ENCODE data around the gene FREM2.

The FREM2 gene, protein sequence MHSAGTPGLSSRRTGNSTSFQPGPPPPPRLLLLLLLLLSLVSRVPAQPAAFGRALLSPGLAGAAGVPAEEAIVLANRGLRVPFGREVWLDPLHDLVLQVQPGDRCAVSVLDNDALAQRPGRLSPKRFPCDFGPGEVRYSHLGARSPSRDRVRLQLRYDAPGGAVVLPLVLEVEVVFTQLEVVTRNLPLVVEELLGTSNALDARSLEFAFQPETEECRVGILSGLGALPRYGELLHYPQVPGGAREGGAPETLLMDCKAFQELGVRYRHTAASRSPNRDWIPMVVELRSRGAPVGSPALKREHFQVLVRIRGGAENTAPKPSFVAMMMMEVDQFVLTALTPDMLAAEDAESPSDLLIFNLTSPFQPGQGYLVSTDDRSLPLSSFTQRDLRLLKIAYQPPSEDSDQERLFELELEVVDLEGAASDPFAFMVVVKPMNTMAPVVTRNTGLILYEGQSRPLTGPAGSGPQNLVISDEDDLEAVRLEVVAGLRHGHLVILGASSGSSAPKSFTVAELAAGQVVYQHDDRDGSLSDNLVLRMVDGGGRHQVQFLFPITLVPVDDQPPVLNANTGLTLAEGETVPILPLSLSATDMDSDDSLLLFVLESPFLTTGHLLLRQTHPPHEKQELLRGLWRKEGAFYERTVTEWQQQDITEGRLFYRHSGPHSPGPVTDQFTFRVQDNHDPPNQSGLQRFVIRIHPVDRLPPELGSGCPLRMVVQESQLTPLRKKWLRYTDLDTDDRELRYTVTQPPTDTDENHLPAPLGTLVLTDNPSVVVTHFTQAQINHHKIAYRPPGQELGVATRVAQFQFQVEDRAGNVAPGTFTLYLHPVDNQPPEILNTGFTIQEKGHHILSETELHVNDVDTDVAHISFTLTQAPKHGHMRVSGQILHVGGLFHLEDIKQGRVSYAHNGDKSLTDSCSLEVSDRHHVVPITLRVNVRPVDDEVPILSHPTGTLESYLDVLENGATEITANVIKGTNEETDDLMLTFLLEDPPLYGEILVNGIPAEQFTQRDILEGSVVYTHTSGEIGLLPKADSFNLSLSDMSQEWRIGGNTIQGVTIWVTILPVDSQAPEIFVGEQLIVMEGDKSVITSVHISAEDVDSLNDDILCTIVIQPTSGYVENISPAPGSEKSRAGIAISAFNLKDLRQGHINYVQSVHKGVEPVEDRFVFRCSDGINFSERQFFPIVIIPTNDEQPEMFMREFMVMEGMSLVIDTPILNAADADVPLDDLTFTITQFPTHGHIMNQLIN (N-terminal part only)

DNA sequence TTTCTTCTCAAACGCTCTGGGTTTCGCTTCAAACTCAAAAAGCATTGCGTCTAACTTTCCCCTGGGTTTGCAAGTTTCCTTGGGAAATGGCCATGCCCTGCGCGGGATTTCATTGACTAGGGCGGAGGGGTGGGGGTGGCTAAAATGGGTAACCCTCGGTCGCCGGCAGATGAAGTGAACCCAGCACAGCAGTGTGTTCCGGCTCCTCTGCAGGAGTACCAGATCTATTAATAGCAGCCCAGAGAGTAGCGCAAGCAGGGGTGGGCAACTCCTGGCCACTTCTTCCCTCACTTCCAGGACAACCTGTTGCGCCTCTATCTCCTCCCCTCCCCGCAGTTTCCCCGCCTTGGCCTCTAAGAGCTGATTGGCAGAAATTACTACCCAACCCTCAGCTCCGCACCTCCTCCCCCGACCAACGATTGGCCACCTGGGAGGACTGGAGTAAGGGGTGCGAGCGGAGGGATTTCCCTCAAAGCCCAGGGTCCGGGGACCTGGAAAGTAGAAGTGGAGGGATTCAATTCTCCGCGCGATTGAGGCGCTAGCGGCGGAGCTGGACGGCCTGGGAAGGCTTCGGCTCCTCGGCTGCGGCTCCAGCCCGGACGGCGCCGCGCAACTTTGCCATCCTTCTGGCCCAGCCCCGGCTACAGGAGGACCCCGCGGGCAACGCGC lies at the start of gene FREM2:
Gene FREM2 (plus strand): TSS at position 501 of the 669 bp plus-strand sequence. CDS start 268 bp downstream, outside the sequence.
- no peak for DNase-seq

DNA sequence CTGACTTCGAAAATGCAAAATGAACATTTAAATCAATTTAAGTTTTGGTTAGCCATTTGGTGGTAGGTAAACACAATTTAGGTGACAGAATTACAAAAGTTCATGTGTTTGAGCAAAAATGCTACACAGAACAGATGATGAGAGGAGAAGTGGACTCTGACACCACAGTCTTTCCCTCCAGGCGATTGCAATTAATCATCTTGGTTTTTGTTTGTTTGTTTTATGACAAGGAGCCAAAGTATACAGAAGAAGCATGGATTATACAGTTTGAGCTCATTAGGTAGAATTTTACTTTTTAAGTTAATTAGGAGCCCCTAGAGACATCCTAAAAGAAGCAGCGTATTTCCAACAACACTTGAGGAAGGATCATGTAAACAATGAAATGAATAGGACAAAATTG lies 49.3 kb upstream of the FREM2 start:
- DNase-seq = no peak

DNA sequence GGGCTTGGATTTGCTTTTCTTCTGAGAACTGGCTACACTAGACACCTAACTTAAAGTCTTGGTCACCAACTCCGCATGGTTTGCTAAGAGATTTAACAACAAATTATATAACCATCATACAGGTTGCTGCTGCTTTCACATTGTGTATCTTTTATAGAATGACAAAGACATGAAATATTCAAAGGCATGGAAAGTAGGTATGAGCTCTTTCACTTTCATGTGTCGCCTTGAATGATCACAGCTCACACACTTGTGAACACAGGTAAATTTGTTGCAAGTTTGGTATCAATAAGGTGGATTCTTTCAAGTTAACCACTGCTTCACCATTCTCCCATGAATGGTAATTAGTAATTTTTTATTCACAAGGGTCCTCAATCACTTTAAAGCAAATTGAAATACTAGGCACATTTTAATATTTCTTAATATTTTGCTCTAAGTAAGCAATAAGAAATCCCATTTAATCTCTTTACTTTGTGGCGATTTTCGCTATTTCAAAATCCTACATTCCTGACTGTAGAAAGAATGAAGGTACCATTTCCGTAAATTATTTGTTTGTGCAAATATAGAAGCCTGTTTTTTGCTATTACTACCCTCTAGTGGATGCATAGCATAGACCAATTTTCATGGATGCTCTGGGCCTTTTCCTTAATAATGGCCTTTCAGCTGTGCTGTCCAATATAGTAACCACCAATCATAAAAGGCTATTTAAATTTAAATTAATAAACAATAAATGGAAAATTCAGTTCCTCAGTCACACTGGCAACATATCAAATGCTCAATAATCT lies 45.5 kb upstream of the FREM2 start:
- no peak for DNase-seq

DNA sequence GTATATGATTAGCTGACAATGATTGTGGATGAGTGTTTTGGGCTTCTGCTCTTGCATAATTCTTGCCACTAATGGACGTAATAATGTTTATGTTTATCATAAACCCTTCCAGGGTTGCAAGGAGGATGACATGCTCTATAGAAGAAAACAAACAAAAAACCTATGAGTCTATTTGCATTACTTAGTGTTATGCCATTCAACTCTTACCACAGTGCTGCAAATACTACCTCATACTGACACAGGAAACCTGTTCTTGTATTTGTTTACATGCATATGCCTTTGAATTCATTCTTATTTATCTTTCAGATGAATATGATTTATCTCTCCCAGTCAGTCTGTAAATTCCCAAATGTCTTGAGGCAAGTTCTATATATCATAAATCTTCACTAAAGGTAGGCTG lies 39.6 kb upstream of the FREM2 start:
- DNase-seq = no peak

DNA sequence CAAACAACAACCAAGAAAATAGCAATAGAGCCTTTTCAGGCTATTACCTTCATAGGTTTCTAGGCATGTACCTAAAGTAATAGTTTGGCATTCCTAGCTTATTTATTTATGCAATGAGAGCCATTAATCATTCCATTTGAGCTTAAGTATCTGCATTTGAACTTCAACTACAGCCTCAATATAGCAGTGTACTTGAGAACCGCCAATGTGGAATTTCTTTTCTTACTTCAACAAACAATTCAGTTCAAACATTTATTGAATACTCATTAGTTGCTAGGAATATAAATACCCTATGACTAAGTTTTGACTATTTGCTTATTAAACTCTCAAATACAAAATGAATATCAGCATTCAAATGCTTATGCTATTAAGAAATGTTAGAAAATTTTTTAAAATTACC lies 38.0 kb upstream of the FREM2 start:
- DNase-seq = no peak

DNA sequence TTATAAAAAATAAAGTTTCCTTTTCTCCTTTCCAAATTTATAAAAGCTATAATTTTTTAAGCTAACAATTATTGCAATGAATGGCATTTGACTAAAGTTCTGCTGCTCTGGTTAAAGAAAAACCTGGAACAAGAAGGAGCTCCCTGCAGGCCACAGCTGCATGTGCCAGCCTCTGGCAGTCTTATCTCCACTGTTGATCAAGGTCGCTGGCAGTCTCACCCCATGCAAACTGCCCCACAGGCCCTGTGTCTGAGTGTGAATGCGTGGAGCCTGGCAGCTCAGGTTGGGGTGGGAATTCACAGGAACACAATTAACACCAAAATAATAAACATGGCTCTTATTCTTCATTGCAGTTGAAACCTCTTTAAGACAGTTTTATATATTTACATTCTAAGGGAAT lies 30.2 kb upstream of the FREM2 start:
- no peak for DNase-seq

DNA sequence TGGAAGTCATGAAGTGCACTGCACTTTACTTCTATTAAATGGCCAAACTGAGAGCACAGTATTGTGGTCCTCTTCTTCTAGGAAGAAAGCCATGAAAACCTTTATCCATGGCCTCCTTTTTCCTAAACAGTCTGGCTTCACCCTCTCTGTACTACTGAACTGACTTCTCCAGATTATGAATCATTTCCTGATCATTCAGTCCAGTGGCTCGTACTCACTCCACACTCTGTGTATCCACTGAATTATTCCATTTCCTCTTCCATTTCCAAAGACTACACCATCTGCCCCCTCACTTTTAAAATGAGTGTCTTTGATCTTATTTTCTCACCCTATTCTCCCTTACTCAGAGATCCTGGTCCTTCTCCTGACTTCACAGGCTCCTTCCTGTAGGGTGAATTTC lies 29.7 kb upstream of the FREM2 start:
- no peak for DNase-seq

DNA sequence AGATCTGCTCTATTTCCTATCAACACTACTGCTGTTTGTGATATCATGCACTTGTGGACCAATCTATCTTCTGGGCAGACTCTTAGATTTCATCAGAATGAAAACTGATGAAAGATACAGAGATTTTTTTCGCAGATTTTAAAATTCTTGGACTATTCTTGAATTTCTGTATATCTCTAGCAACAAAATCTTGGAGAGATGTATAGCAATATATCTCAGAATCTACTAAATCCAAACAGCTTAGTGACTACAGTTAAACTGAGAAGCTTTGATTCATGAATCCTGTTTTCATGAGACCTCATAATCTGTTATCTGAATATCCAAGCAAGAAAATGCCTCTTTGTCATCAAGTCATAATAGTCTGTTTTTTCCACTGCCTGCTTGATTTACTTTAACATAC lies 28.0 kb upstream of the FREM2 start:
- DNase-seq = no peak

DNA sequence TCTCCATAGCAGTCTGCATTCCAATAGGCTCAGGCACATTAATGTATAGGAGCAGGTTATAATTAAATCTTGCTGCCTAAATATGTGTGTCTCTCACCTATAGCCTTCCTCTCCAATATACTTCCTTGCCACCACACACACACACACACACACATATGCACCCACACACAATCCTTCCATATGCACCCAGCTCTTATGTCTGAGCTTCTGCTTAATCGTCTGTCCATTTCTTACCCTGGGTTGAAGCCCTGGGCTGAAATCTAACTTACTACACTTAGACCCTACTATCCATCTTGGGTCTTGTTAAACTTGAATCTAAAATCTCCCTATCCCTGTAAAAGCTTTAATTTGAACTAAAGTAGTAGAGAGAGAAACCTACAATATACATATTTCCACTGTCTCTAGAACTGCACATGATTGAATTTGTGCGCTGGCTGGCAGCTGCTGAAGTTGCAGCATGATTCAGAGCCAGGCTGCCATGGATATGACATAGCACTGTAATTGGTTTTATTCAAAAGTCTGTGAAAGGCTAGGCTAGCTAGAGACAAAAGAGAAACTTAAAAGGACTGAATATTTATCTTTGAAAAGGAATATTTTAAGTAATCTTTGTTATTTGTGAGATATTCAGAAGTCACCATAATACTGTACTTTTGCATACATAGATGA lies 25.7 kb upstream of the FREM2 start:
- no peak for DNase-seq

DNA sequence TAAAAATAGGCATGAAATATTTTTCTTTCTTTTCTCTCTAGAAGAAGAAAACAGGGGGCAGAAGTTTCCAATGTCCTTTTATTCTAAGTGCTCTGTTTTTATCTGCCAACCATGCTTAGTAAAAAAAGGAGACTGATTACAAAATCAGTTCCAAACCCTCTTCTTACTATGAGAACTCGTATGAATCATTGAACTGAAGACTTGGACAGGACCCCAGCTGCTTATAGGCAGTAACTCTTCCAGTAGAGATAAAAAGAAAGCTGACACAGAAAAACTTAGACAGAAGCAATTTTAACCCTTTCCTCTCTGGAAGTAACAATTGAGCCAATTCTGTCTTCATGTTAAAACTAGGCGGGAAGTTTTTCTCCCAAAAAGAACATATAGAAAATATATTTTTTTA lies 24.5 kb upstream of the FREM2 start:
- DNase-seq = no peak

DNA sequence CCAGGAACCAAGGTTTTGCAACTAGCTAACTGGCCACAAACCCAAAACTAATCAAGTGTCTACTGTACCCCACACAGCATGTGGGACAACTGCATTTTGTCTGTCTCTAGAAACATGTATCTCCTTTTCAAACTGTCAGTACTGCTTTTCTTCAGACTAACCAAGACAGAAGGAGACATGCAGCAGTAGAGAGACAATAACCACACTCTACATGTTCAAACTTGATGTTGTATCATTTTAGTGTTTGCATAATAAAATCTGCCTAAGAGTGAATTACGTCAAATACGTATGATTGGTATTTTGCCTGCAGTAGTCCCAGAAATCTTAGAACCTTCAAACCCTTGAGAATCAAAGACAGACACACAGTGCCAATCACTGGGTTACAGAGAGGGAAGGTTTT lies 22.0 kb upstream of the FREM2 start:
- DNase-seq = no peak

DNA sequence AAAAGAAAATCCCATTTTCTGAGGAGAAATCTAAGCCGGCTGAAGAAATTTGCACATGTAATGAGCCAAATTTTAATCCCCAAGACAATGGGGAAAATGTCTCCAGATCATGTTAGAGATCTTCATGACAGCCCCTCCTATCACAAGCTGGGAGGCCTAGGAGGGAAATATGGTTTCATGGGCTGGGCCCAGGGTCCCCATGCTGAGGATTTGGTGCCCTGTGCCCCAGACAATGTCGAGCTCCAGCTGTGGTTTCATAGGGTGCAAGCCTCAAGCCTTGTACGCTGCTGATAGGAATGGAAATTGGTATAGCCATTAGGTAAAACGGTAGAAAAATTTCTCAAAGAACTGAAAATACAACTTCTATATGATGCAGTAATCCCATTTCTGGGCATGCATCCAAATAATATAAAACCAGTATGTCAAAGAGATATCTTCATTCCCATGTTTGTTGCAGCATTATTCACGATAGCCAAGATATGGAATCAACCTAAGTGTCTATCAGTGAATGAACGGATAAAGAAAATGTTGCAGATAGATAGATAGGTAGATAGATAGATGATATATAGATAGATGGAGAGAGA lies 19.3 kb upstream of the FREM2 start:
- DNase-seq = no peak

DNA sequence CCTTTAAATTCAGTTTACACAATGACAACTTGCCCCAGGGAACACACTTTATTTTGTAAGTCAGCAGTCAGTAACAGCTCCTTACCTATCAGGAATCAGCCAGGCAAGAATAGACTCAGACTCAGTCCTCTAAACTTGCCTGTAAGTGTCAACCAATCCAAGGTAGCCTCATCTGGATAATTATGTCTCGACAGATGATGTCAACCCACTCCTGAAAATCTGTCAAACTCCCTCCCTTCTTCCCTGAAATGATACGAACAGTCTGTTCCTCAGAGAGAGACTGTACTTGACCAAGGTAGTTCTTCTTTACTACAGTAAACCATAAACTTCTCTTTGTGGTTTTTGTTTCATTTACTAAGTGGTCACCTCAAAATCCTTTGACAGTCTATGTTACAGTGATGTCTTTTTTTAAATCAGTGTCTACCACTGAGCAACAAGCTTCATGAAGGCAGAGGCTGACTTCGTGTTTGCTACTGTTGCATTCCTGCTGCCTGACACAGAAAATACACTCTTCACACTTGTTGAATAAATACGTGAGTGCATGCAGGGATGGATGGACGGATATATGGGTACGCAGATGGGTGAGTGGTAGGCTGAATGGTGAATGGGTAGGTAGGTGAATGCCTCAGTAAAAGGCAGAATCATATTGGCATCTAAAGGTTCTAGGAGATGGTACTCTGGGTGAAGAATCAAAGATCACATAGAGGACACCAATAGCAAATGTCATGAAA lies 17.5 kb upstream of the FREM2 start:
- no peak for DNase-seq

DNA sequence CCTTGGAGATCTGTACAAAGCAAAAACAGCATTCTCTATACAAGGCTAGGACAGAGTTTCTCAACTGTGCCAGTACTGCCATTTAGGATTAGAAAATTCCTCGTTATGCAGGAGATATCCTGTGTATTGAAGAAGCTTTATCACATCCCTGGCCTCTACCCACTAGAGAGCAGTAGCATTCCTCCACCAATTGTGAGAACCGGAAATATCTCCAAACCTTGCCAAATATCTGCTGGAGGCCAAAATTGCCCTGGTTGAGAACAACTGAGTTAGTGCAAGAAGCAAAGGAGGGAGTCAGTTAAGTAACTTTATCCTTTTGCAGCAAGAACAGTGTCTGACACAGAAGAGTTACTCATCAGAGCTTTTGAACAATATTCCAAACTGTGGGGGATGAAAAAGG lies 16.2 kb upstream of the FREM2 start:
- no peak for DNase-seq

DNA sequence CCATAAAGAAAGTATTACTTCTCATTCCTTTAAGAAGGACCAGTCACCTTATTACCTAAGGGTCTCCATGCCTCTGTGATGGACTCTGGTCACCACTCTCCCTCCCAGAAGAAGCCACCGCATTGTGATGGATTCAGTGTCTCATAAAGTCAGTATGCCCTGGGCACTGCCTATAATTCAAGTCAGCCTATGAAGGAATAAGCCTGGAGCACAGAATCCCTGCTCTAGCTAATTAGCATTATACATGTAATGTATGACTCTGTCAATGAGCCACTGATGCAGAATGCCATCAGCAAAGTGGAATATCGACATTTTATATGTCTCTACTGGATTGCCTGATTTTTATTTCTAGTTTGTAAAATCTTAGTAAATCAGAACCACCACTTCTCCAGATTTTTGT lies 14.9 kb upstream of the FREM2 start:
- DNase-seq = no peak

DNA sequence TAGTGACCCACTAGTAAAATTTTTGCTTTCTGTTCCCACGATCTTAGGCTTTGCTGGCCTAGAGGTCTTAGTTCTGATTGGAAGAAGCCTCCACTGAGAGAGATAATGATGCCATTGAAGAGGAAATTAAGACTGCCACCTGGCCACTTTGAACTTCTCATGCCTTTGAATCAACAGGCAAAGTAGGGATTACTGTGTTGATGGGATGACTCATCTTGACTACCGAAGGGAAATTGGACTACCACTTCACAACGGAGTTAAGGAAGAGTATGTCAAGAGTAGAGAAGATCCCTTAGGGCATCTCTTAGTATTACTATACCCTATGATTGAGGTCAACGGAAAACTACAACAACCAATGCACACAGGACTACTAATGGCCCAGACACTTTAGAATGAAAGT lies 12.7 kb upstream of the FREM2 start:
- DNase-seq = no peak

DNA sequence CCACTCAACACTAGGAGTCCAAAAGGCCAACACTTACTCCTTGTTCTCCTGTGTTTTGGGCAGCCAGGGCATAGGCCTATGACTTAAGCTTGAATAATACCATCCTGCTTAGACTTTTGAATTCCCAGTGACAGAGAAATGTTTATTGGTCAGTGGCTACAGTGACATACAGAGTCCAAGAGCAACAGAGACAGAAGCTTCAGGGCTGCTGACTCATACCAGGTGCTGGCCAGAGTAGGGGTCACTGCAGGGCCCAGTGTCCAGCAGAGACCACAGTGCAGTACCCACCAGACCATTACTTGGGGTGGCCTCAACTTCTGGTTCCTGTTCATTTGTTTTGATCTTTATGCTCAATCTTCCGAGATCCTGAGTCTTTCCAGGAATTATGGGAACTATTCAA lies 6.0 kb upstream of the FREM2 start:
- DNase-seq = no peak

DNA sequence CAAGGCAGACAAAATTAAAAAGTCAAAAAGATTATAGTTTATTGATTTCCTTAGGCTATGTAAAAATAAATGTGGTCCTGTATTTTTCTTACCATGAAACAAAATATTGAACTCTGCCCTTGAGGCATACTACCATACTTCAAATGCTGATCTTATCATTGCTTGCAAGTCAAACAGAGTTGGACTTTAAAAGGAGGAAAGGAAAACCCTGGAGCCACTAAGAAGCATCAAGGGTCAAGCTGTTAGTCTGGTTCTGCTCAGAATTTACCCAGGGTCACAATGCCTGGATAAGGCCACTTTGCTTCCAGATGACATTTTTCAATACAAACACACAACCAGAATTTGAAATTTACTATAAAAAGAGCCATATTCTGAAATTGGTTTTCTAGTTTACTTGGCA lies 2.2 kb upstream of the FREM2 start:
- DNase-seq = no peak

DNA sequence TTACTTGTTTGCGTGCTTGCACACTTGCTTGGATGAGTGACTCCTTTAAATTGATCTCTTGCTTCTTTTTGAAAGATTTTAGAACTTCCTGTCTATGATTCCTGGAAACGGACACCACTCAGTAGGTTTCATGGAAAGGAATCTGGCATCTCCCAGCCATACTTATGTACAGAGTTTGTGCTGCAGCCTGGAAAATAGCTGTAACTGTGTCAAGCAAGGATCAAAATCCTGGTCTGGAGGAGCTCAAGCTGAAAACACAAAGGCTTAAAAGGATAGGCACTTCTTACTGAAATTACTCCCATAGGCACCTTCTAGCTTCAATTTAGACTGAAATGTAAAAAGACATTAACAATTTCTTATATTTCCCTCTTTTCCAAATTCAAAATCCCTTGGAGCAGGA lies 1.4 kb upstream of the FREM2 start:
- no peak for DNase-seq

DNA sequence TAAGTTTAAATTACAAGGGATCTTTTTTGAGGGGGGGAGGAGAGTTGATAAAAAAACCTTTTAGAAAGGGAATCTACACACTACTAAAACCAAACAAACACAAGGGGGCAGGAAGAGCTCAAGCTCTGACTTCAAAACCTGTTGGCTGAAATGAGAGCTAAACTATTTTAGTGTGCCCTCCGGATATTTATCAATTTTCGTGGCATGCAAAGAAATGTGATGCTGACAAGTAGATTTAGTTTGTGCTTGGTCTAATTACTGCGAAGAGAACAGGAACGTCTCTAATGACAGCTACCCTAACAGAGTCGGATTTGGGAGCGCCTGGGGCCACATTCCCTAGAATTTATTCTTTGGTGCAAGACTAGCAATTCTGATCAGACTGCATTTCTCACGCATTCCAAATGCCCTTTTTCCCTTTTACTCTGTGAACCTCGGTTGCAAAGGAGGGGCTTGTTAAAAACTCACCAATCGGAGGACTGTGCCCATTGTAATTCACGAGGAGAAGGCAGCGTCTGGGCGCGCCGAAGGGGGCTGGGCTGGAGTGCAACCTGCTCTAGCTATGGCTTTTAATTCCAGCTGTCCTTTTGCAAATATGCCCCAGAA lies 802 bp upstream of the FREM2 start:
- no peak for DNase-seq

All from inflammatory macrophage treated with lipopolysaccharide for 1 hour (primary cell).